LNCaP clone FGC (cell line): ENCODE measurements around the gene RPL26.

ENCODE experiments used
- DNase-seq: peaks from one replicate; pipeline ENCODE4 v3.0.0-alpha.2; 2011; ENCODE audit warnings: low read depth
- H3K4me3 ChIP-seq: 2 replicates; pipeline ENCODE4 v1.5.1; 2011; ENCODE audit warnings: mild to moderate bottlenecking, low read depth, low read length, control low read depth
- TF ChIP-seq, protein P1 (sequence below): IDR thresholded peaks from 2 replicates; pipeline ENCODE4 v1.5.1; 2012; ENCODE audit warnings: mild to moderate bottlenecking; ENCODE audit not compliant: control insufficient read depth, insufficient read depth; ENCODE audit errors: extremely low read depth

Gene RPL26

DNA sequence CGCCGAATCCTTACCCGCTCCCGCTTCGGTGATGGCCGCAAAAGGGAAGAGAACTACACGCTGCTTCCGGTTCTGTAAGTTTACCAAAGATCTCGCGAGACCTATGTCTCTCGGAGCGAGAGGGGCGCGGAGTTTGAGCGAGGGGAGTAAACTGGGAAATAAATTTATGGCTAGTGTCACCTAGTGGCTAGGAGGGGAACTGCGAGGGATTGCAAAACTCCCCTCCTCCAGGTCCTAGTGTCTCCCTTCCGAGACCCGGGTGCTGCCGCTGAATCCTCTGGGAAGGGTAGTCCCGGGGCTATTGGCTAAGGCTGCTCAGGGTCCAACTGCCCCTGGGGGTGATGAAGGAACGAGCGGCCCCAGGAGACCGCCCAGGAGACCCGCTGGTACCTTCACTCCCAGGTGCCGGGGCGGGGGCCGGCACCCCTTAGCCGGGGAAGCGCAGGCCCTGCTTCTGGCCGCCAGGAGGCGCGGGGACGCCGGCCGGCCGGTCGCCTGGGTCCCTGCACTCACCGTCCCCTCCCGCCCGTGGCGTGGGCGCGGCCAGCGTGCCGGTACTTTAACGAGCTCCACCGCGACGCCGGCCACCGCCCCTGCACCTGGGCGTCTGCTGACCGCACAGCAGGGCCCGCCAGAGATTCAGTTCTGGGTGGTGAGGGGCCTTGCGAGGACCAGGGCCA is at the start of gene RPL26:
Gene RPL26, minus strand, starts transcription at position 51 of the 680 bp plus-strand sequence. CDS start 883 bp downstream, outside the sequence.
- DNase-seq, result peak; percentile 97
- H3K4me3 ChIP-seq, result peak within 1 kb of the TSS; percentile 78
- TF ChIP-seq, protein P1, sequence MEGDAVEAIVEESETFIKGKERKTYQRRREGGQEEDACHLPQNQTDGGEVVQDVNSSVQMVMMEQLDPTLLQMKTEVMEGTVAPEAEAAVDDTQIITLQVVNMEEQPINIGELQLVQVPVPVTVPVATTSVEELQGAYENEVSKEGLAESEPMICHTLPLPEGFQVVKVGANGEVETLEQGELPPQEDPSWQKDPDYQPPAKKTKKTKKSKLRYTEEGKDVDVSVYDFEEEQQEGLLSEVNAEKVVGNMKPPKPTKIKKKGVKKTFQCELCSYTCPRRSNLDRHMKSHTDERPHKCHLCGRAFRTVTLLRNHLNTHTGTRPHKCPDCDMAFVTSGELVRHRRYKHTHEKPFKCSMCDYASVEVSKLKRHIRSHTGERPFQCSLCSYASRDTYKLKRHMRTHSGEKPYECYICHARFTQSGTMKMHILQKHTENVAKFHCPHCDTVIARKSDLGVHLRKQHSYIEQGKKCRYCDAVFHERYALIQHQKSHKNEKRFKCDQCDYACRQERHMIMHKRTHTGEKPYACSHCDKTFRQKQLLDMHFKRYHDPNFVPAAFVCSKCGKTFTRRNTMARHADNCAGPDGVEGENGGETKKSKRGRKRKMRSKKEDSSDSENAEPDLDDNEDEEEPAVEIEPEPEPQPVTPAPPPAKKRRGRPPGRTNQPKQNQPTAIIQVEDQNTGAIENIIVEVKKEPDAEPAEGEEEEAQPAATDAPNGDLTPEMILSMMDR, result peak; percentile 88

DNA sequence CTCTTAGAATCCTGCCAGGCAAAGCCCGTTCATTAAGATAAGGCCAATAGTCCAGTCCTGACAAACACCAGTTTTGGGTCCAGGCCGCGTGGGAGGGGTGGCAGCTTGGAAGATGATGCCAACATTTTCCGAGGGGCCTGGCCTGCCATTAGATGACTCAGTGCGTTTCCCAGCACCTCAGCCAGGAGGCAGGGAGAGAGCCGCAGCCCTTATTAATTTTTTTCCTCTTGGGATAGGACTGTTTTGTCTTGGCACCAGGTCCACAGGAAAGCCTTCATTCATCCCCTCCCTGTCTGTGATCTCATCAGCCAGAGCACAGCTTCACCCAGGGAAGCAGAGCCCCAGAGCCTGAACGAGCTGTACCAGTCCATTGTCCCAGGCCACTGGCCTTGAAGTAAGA is 48.0 kb upstream of the RPL26 start:
- DNase-seq, result no peak
- H3K4me3 ChIP-seq, result no peak overlapping the region
- TF ChIP-seq, protein P1, result no peak

DNA sequence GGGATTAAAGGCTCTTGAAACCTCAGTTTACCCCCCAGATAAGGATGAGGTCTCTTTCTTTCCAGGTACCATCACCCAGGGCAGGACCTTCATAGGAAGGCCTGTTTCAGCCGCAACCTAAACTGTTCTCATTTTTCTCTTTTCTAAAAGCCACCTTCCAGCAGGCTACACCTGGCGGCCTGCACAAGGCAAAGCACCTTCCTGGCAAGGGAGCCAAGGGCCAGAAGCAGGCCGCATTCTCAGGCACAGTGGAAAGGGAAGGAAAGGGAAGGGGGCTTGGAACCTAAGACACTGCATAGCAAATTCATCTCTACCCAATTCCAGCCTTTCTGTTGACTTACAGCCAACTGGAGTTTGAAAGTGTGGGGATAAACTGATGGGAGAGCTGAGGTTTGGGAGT is 43.8 kb upstream of the RPL26 start:
- no peak for DNase-seq
- TF ChIP-seq, protein P1, result no peak
- H3K4me3 ChIP-seq, result no peak overlapping the region

DNA sequence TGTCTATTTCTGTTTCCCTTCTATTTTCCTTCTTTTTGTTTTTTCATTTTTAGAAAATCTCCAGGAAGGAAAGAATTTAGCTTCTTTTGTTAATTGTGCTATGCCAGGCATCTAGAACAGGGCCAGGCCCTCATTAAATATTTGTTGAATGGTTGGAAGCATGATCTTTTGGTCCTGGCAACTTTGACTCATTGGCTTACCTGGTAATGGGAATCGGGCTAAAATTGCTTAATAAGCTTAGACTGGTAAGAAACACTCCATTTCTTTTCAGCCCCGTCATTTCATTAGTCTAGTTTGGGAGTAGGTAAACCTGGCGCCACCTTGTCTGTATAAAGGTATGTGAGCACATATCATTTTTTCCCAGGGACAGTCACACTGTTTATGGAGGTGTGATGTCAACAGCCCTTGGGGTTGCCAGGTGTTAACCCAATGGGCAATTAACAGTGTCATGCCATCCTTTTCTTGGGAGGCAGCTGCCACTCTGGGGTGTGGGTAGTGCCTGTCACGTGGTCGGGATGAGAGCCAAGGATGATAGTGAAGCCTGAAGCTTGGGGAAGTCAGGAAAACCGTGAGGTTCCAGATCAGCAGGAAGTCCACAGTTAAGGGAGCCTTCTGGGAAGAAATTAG is 43.2 kb upstream of the RPL26 start:
- TF ChIP-seq, protein P1, result no peak
- no peak for DNase-seq
- no peak overlapping the region for H3K4me3 ChIP-seq

DNA sequence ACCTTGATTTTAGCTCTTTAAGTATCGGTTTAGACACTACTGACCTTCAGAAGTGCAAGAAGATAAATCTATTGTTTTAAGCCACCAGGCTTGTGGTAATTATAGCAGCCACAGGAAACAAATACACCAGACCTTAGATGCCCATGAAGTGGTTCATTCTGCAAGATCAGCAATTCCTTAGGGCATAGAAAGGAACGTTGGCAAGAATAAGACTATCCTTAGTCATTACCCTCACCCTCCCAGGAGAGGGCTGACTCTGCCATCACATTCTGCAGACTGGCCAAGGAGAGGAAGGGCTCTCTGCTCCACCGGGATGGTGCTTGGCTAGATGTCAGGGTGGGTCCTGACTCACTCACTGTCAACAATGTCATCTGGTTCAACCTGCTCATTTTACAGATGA is 38.6 kb upstream of the RPL26 start:
- TF ChIP-seq, protein P1, result no peak
- no peak overlapping the region for H3K4me3 ChIP-seq
- no peak for DNase-seq

DNA sequence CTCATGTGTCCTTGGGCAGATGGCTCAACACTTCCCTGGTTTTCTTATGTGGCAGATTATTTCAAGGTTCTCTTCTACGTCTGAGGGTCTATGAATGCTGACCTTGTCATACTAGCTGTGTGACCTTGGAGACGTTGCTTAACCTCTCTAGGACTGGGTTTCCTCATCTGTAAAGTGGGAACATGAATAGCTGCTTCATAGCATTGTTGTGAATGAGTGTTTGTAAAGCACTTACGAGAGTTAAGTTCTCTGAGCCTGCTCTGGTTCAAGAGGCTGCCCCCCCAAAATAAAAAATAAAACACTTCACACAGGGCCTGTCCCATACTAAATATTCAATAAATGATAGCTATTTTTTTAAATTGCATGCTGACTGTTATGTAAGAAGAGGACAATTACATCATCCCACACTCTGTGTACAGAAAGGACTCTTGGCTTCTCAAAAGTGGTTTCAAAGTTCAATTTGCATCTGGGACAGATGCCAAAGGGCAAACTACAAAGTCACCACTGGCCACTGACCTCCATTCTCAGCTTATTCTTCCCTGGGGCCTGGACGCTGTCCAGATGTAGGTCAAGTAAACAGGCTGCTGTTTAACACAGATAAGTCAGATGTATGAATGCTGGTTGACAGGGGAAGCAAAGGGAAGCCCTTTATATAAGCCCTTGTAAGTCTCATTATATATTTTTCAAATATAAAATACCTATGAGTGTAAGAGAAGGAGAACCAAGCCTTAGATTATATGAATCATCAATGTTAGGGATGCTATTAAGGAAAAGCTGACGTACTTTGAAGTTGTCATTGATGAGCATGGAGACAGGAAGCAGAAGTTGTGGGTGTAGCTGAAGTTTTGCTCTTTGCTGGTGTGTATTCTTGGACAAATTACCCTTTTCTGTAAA is 37.3 kb upstream of the RPL26 start:
- DNase-seq, result peak; percentile 78
- TF ChIP-seq, protein P1, result no peak
- H3K4me3 ChIP-seq, result no peak overlapping the region
